Measurements from ENCODE around the gene RAPGEF1.

DNA sequence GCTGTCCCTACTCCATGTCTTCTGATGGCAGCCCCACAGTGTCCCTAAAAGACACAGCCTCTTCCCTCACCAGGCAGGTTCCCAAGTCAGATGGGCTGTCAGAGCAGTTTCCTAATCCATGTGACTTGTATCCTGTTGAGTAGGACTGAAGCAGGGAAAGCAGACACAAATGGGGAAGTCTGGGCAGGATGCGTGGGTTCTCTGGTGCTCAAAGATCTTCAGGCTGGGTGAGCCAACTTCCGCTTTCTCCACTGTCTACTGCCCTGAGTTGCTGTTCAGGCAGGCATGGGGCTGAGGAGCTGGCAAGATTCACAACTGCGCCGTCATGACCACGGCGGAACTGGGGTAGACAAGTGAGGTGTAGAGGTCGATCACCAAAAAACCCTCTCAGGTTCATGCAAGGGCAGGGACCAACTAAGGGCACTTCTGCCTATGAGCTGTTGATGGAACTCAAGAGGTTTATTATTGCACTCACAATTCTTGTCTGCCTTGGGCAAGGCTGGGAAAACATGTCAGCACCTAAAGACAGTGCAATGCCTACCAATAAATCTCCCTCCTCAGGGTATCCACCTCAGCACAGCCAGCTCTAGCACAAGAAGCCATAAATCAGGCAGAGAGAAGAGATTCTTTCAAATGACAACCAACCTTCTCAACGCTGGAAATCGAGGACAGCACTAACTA, 83.4 kb downstream of the RAPGEF1 start:
- TF ChIP-seq POLR2A (IDR thresholded peaks at IDR 0.05; ENCODE audit: low read depth, low read length) (no peak), POLR2AphosphoS5 (IDR thresholded peaks at IDR 0.05; ENCODE audit: low read depth, low read length) (no peak; the same call in 1 of the 2 replicates), TAF1 (IDR thresholded peaks at IDR 0.05; ENCODE audit: low read depth, low read length) (no peak), PAX5 (IDR thresholded peaks at IDR 0.05; ENCODE audit: insufficient read depth, low read length, severe bottlenecking) (no peak), SPI1 (IDR thresholded peaks at IDR 0.05; ENCODE audit: low read depth, low read length) (peak; percentile 97)
